Measurements from ENCODE around the gene SMAD2. TPM values are rescaled to one million over a fixed set of nuclear protein-coding genes. Genes with fewer than 3 reads are reported as not detected.
"Not testable (repeated sequence)": the region's sequence is repeated elsewhere in the genome, so short reads cannot be mapped to it uniquely, and the experiment has no call there.

Gene SMAD2
- total RNA-seq, 1 experiment from 2014 or later: 105 TPM

GRCh38 chr18:47794725-47795433 lies 135.6 kb downstream of the SMAD2 start:
- DNase-seq (ENCODE audit: low spot score): no peak

GRCh38 chr18:47793609-47794008 lies 136.8 kb downstream of the SMAD2 start:
- DNase-seq (ENCODE audit: low spot score): no peak

GRCh38 chr18:47791461-47791985 lies 138.9 kb downstream of the SMAD2 start:
- no peak for DNase-seq (ENCODE audit: low spot score)

GRCh38 chr18:47790036-47790435 lies 140.4 kb downstream of the SMAD2 start:
- no peak for DNase-seq (ENCODE audit: low spot score)

- DNase-seq (ENCODE audit: low spot score): no peak
These were observed 141.8 kb downstream of the SMAD2 start for GRCh38 chr18:47788621-47789020.

- no peak for DNase-seq (ENCODE audit: low spot score)
These were observed 148.9 kb downstream of the SMAD2 start for GRCh38 chr18:47781561-47781960.

- no peak for DNase-seq (ENCODE audit: low spot score)
These were observed 150.3 kb downstream of the SMAD2 start for GRCh38 chr18:47780011-47780725.

GRCh38 chr18:47779381-47779780 lies 151.1 kb downstream of the SMAD2 start:
- no peak for DNase-seq (ENCODE audit: low spot score)

GRCh38 chr18:47777626-47778025 lies 152.8 kb downstream of the SMAD2 start:
- no peak for DNase-seq (ENCODE audit: low spot score)

- no peak for DNase-seq (ENCODE audit: low spot score)
These were observed 154.5 kb downstream of the SMAD2 start for GRCh38 chr18:47775961-47776360.

- no peak for DNase-seq (ENCODE audit: low spot score)
These were observed 156.5 kb downstream of the SMAD2 start for GRCh38 chr18:47773931-47774330.

- peak; percentile 64 for DNase-seq (ENCODE audit: low spot score)
These were observed 157.8 kb downstream of the SMAD2 start for GRCh38 chr18:47772374-47773248.

- DNase-seq (ENCODE audit: low spot score): no peak
These were observed 158.5 kb downstream of the SMAD2 start for GRCh38 chr18:47771922-47772321.

GRCh38 chr18:47767699-47768098 lies 162.8 kb downstream of the SMAD2 start:
- DNase-seq (ENCODE audit: low spot score): no peak

- not testable (repeated sequence) for DNase-seq (ENCODE audit: low spot score)
These were observed 163.3 kb downstream of the SMAD2 start for GRCh38 chr18:47767198-47767597.

All from A172 (cell line).